ENCODE measurements around the gene CLRN2. TPM values are rescaled to one million over a fixed set of nuclear protein-coding genes. Genes with fewer than 3 reads are reported as not detected.

Gene CLRN2
- total and polyA plus RNA-seq, 9 of the 15 experiments (the other 6 are each of a cell fraction or from before 2014, with no cell fraction given) = not detected

DNA sequence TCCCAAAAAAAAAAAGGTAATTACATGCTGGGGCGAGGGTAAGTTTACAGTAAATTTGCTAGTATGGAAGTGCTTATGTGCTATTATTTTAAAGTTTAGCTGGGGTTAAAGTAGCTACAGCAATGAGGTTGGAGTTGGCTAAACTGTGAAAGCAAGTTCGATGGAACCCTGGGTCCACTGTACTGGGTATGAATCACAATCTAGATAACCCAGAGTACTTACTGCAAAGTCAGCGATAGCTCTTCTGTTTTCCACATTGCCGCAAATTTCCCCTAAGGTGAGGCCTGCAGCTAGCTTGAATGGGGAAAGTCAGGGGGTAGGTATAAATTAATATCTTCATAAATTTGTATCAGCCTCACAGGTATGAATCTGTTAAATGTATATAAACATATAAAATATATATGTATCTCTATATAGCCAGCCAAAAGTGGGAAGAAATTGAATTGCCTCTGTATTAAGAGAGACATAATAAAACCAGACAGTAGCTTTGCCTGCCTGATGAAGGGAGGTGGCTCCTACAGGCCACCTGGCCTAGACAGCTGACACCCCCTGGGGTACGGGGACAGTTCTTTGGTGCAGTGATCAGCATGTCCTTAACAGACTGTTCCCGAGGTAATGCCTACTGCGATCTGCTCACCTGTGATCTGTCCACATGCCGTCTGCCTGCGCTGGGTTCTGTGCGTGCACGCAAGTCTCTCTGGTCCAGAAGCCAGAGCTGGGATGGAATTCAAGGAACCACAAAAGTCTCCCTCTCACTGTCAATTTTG, 30.6 kb downstream of the CLRN2 start:
- POLR2A ChIA-PET = interaction anchor here (0.6 to 0.9 kb wide), 4 partner anchors 15 to 115 kb away, joined by 3 read pairs; no protein-coding TSS in a partner anchor
- Histone ChIP-seq H4K20me1 (replicated peaks; ENCODE audit: control insufficient read depth, insufficient read depth, low read length) (no peaks in the 10 kb centered on the region), H3K27ac (ENCODE audit: extremely low read depth, low read depth, low read length) (no peak overlapping the region), H3K27me3 (ENCODE audit: control insufficient read depth in 2 of 2, insufficient read depth in 2 of 2, low read length in 2 of 2) (no peaks in the 10 kb centered on the region; a peak in 1 of 5 replicates), H3K4me2 (ENCODE audit: insufficient read depth, low read length) (no peak overlapping the region), H3K36me3 (ENCODE audit: control insufficient read depth, insufficient read depth, low read length) (no peaks in the 10 kb centered on the region), H3K9ac (ENCODE audit: insufficient read depth in 1 of 2, low read depth in 2 of 2, low read length in 2 of 2) (no peak overlapping the region), H3K4me3 (no peak overlapping the region), H3K79me2 (ENCODE audit: control insufficient read depth, insufficient read depth, low read length) (no peaks in the 10 kb centered on the region), H3K9me3 (replicated peaks; ENCODE audit: control insufficient read depth, insufficient read depth, low read depth, low read length) (no peaks in the 10 kb centered on the region; the same call in 1 of the 2 replicates), H3K4me1 (replicated peaks in 1 of 2; ENCODE audit: control insufficient read depth in 2 of 2, insufficient read depth in 2 of 2, low read length in 2 of 2) (peaks cover 0 to 5% of the 10 kb centered on the region in 2 experiments; a peak in 4 of 5 replicates), H3K9me1 (ENCODE audit: control insufficient read depth, insufficient read depth, low read length) (no peaks in the 10 kb centered on the region), H2AFZ (ENCODE audit: low read depth, low read length) (peak overlapping the region; percentile 75)
- in situ Hi-C loops (cut with MboI) = loop anchor here (10.0 to 25.0 kb wide), 2 partner anchors 249 to 1042 kb away; no protein-coding TSS in a partner anchor
- no peak for FAIRE-seq
- 38% methylated on average over 11 of the region's 11 CpGs for WGBS (ENCODE audit: insufficient coverage, low coverage, missing lambda C conversion rate)
- intact Hi-C loops (cut with micrococcal nuclease) = loop anchor here (10.0 kb wide), 1 partner anchor 479 kb away; the partner anchor contains the start of gene LCORL
- ATAC-seq = no peak
- TF ChIP-seq JUND (IDR thresholded peaks at IDR 0.05; ENCODE audit: borderline replicate concordance, low read depth, low read length) = no peak
- 0 out of 3 replicates have a peak, but pooled peaks have one; percentile 18 for TF ChIP-seq JUND (tag; IDR thresholded peaks at IDR 0.05; ENCODE audit: borderline replicate concordance, low read depth, low read length)
- no peak for TF ChIP-seq NFXL1 (CRISPR knock-in tag; IDR thresholded peaks at IDR 0.05)
- TF ChIP-seq SMARCB1 (IDR thresholded peaks at IDR 0.05; ENCODE audit: insufficient read length, low read depth) = no peak
- TF ChIP-seq FOSL1 (tag; conservative IDR thresholded peaks at IDR 0.05) = peak; percentile 63
- TF ChIP-seq MEF2A (IDR thresholded peaks at IDR 0.05; ENCODE audit: control insufficient read depth, low read depth, low read length) = no peak
- TF ChIP-seq, protein P1, sequence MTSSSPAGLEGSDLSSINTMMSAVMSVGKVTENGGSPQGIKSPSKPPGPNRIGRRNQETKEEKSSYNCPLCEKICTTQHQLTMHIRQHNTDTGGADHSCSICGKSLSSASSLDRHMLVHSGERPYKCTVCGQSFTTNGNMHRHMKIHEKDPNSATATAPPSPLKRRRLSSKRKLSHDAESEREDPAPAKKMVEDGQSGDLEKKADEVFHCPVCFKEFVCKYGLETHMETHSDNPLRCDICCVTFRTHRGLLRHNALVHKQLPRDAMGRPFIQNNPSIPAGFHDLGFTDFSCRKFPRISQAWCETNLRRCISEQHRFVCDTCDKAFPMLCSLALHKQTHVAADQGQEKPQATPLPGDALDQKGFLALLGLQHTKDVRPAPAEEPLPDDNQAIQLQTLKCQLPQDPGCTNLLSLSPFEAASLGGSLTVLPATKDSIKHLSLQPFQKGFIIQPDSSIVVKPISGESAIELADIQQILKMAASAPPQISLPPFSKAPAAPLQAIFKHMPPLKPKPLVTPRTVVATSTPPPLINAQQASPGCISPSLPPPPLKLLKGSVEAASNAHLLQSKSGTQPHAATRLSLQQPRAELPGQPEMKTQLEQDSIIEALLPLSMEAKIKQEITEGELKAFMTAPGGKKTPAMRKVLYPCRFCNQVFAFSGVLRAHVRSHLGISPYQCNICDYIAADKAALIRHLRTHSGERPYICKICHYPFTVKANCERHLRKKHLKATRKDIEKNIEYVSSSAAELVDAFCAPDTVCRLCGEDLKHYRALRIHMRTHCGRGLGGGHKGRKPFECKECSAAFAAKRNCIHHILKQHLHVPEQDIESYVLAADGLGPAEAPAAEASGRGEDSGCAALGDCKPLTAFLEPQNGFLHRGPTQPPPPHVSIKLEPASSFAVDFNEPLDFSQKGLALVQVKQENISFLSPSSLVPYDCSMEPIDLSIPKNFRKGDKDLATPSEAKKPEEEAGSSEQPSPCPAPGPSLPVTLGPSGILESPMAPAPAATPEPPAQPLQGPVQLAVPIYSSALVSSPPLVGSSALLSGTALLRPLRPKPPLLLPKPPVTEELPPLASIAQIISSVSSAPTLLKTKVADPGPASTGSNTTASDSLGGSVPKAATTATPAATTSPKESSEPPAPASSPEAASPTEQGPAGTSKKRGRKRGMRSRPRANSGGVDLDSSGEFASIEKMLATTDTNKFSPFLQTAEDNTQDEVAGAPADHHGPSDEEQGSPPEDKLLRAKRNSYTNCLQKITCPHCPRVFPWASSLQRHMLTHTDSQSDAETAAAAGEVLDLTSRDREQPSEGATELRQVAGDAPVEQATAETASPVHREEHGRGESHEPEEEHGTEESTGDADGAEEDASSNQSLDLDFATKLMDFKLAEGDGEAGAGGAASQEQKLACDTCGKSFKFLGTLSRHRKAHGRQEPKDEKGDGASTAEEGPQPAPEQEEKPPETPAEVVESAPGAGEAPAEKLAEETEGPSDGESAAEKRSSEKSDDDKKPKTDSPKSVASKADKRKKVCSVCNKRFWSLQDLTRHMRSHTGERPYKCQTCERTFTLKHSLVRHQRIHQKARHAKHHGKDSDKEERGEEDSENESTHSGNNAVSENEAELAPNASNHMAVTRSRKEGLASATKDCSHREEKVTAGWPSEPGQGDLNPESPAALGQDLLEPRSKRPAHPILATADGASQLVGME (CRISPR knock-in tag; IDR thresholded peaks at IDR 0.05) = no peak
- no peak for TF ChIP-seq NKRF (IDR thresholded peaks at IDR 0.05; ENCODE audit: borderline replicate concordance)
- no peak for TF ChIP-seq ZC3H11A (IDR thresholded peaks at IDR 0.05; ENCODE audit: low read depth, low read length)
- DNase-seq (ENCODE audit: extremely low read depth in 1 of 4, low spot score in 3 of 4) = no peak
- CTCF ChIA-PET (ENCODE audit: low intra/inter-chr PET ratio) = no interaction called here
- BruUV-seq (replicated peaks) = no TSS peak

Data from K562 (cell line).